Measurements from ENCODE around the gene ITPR1.

ITPR1 gene

GRCh38 chr3:4551051-4551711, 58.0 kb downstream of the ITPR1 start:
- no peak overlapping the region for H3K4me2 ChIP-seq (ENCODE audit: low read length)
- no peaks in the 10 kb centered on the region for H3K27me3 ChIP-seq (ENCODE audit: insufficient read depth, low read length)

GRCh38 chr3:4551794-4552442, 58.8 kb downstream of the ITPR1 start:
- Histone ChIP-seq H2AFZ (ENCODE audit: low read length) (no peak overlapping the region), H3K9me2 (ENCODE audit: low read depth, low read length) (no peaks in the 10 kb centered on the region), H3K27ac (ENCODE audit: low read depth, low read length, poor library complexity, severe bottlenecking) (no peak overlapping the region), H3K36me3 (ENCODE audit: insufficient read depth, low read length) (no peaks in the 10 kb centered on the region), H3K9me3 (ENCODE audit: low read length) (no peaks in the 10 kb centered on the region), H4K20me1 (ENCODE audit: insufficient read depth, low read length) (no peaks in the 10 kb centered on the region), H3K4me3 (ENCODE audit: low read depth, low read length, poor library complexity, severe bottlenecking) (no peak overlapping the region), H3K4me2 (ENCODE audit: low read length) (no peak overlapping the region), H3K4me1 (ENCODE audit: insufficient read depth, low read length, severe bottlenecking) (no peaks in the 10 kb centered on the region), H3K27me3 (ENCODE audit: insufficient read depth, low read length) (no peaks in the 10 kb centered on the region), H3K79me2 (ENCODE audit: insufficient read depth, low read length) (no peaks in the 10 kb centered on the region), H3F3A (ENCODE audit: insufficient read depth, low read length) (no peaks in the 10 kb centered on the region), H3K9ac (ENCODE audit: low read length) (no peak overlapping the region)
- TF ChIP-seq EZH2 (IDR thresholded peaks at IDR 0.05; ENCODE audit: borderline replicate concordance, low read length): no peak
- TF ChIP-seq CTCF (IDR thresholded peaks at IDR 0.05; ENCODE audit: low read length): no peak

More at GRCh38 chr3:4551051-4551711, 58.0 kb downstream of the ITPR1 start:
- Histone ChIP-seq H3K4me3 (ENCODE audit: low read depth, low read length, poor library complexity, severe bottlenecking) (no peak overlapping the region), H3F3A (ENCODE audit: insufficient read depth, low read length) (no peaks in the 10 kb centered on the region), H3K79me2 (ENCODE audit: insufficient read depth, low read length) (no peaks in the 10 kb centered on the region), H3K9me3 (ENCODE audit: low read length) (no peaks in the 10 kb centered on the region), H3K27ac (ENCODE audit: low read depth, low read length, poor library complexity, severe bottlenecking) (no peak overlapping the region), H2AFZ (ENCODE audit: low read length) (no peak overlapping the region), H3K4me1 (ENCODE audit: insufficient read depth, low read length, severe bottlenecking) (no peaks in the 10 kb centered on the region), H3K36me3 (ENCODE audit: insufficient read depth, low read length) (no peaks in the 10 kb centered on the region), H4K20me1 (ENCODE audit: insufficient read depth, low read length) (no peaks in the 10 kb centered on the region), H3K9me2 (ENCODE audit: low read depth, low read length) (no peaks in the 10 kb centered on the region), H3K9ac (ENCODE audit: low read length) (no peak overlapping the region)
- TF ChIP-seq EZH2 (IDR thresholded peaks at IDR 0.05; ENCODE audit: borderline replicate concordance, low read length) (no peak), CTCF (IDR thresholded peaks at IDR 0.05; ENCODE audit: low read length) (no peak)

GRCh38 chr3:4552811-4553210, 59.7 kb downstream of the ITPR1 start:
- Histone ChIP-seq H3K4me1 (ENCODE audit: insufficient read depth, low read length, severe bottlenecking) (no peaks in the 10 kb centered on the region), H3K4me3 (ENCODE audit: low read depth, low read length, poor library complexity, severe bottlenecking) (no peak overlapping the region), H3K4me2 (ENCODE audit: low read length) (no peak overlapping the region), H3F3A (ENCODE audit: insufficient read depth, low read length) (no peaks in the 10 kb centered on the region), H3K36me3 (ENCODE audit: insufficient read depth, low read length) (no peaks in the 10 kb centered on the region), H3K79me2 (ENCODE audit: insufficient read depth, low read length) (no peaks in the 10 kb centered on the region), H3K9me3 (ENCODE audit: low read length) (no peaks in the 10 kb centered on the region), H3K27ac (ENCODE audit: low read depth, low read length, poor library complexity, severe bottlenecking) (no peak overlapping the region), H3K27me3 (ENCODE audit: insufficient read depth, low read length) (no peaks in the 10 kb centered on the region), H3K9ac (ENCODE audit: low read length) (no peak overlapping the region), H2AFZ (ENCODE audit: low read length) (no peak overlapping the region), H3K9me2 (ENCODE audit: low read depth, low read length) (no peaks in the 10 kb centered on the region), H4K20me1 (ENCODE audit: insufficient read depth, low read length) (no peaks in the 10 kb centered on the region)
- TF ChIP-seq CTCF (IDR thresholded peaks at IDR 0.05; ENCODE audit: low read length) (no peak), EZH2 (IDR thresholded peaks at IDR 0.05; ENCODE audit: borderline replicate concordance, low read length) (no peak)
